Measurements from ENCODE around the gene IRF3.

GRCh38 chr19:49691243-49692146, 25.8 kb upstream of the IRF3 start:
- TF ChIP-seq EZH2 (IDR thresholded peaks at IDR 0.05): no peak
- TF ChIP-seq, protein P1, sequence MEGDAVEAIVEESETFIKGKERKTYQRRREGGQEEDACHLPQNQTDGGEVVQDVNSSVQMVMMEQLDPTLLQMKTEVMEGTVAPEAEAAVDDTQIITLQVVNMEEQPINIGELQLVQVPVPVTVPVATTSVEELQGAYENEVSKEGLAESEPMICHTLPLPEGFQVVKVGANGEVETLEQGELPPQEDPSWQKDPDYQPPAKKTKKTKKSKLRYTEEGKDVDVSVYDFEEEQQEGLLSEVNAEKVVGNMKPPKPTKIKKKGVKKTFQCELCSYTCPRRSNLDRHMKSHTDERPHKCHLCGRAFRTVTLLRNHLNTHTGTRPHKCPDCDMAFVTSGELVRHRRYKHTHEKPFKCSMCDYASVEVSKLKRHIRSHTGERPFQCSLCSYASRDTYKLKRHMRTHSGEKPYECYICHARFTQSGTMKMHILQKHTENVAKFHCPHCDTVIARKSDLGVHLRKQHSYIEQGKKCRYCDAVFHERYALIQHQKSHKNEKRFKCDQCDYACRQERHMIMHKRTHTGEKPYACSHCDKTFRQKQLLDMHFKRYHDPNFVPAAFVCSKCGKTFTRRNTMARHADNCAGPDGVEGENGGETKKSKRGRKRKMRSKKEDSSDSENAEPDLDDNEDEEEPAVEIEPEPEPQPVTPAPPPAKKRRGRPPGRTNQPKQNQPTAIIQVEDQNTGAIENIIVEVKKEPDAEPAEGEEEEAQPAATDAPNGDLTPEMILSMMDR (IDR thresholded peaks at IDR 0.05): no peak
